Endothelial cell of umbilical vein (primary cell): Measurements from ENCODE around the gene RTN4. TPM values are rescaled to one million over a fixed set of nuclear protein-coding genes. Genes with fewer than 3 reads are reported as not detected.

Experiments
- BruUV-seq: library from RNA; stranded (reverse); fragments of 400-500 nt; replicated peaks from 2 replicates; lab custom pipeline; 2021; lab: Mats Ljungman, UMichigan
- CTCF ChIA-PET: fragments of 300-600, 350-600 bp; sonication (Branson Sonifier 250); formaldehyde crosslinking; loops from one replicate; lab custom pipeline; 2021; ENCODE audit warnings: antibody characterized with exemption, inconsistent platforms; lab: Charles Lee
- POLR2A ChIA-PET: fragments of 300-600, 350-600 bp; sonication (Branson Sonifier 250); formaldehyde crosslinking; loops from one replicate; lab custom pipeline; 2021; ENCODE audit warnings: antibody characterized with exemption, inconsistent platforms; lab: Charles Lee
- DNase-seq: peaks from one replicate; pipeline ENCODE4 v3.0.0-alpha.2; 2011; ENCODE audit warnings: low read depth, low spot score
- FAIRE-seq: peaks from 2 replicates; lab custom pipeline; 2011; peaks lifted over from hg19 to GRCh38; lab: Jason Lieb, UNC
- H2AFZ ChIP-seq: 2 replicates; pipeline ENCODE4 v1.6.0; 2012; ENCODE audit warnings: low read depth, low read length, control low read depth, inconsistent platforms
- H3K27ac ChIP-seq: 2 replicates; pipeline ENCODE4 v1.5.1; 2011; ENCODE audit warnings: low read depth, mild to moderate bottlenecking, control low read depth, low read length, moderate library complexity; ENCODE audit not compliant: insufficient read depth
- H3K27me3 ChIP-seq, 2 experiments: 2 replicates each; pipeline versions ENCODE4 v1.6.0 to v1.6.1; 2011; ENCODE audit warnings: low read length in 2 of 2, mixed read lengths in 1 of 2; ENCODE audit not compliant: control insufficient read depth in 2 of 2, insufficient read depth in 2 of 2
- H3K36me3 ChIP-seq, 2 experiments: 2 replicates in 1 of 2; 3 replicates in 1 of 2; pipeline ENCODE4 v1.5.1; 2011; ENCODE audit warnings: low read length in 2 of 2, mild to moderate bottlenecking in 1 of 2, moderate library complexity in 1 of 2; ENCODE audit not compliant: control insufficient read depth in 2 of 2, insufficient read depth in 2 of 2; ENCODE audit errors: extremely low read depth in 1 of 2
- H3K4me1 ChIP-seq: 3 replicates; pipeline ENCODE4 v1.5.1; 2011; ENCODE audit warnings: mild to moderate bottlenecking, low read length; ENCODE audit not compliant: control insufficient read depth, insufficient read depth; ENCODE audit errors: extremely low read depth
- H3K4me2 ChIP-seq: 2 replicates; pipeline ENCODE4 v1.6.1; 2011; ENCODE audit warnings: low read length, control low read depth, mixed read lengths; ENCODE audit not compliant: insufficient read depth
- H3K4me3 ChIP-seq, 3 experiments: fragments of 200-600 bp in 1 of 3; sonication (generic), shearing (Covaris generic) in 1 of 3; replicated peaks in 1 of 3; 2 replicates each; pipeline ENCODE4 v1.5.1; 2011 to 2016; ENCODE audit warnings: control low read depth in 3 of 3, low read length in 3 of 3, mild to moderate bottlenecking in 2 of 3, inconsistent platforms in 1 of 3, low read depth in 1 of 3, moderate library complexity in 1 of 3; ENCODE audit not compliant: insufficient read depth in 1 of 3
- H3K79me2 ChIP-seq: 2 replicates; pipeline ENCODE4 v1.6.0; 2012; ENCODE audit warnings: low read length, inconsistent platforms; ENCODE audit not compliant: control insufficient read depth, insufficient read depth
- H3K9ac ChIP-seq: replicated peaks from 2 replicates; pipeline ENCODE3; 2011; ENCODE audit warnings: low read length, control low read depth; ENCODE audit not compliant: insufficient read depth; ENCODE audit errors: extremely low read depth
- H3K9me1 ChIP-seq: replicated peaks from 3 replicates; pipeline ENCODE4 v1.6.0; 2011; ENCODE audit warnings: mild to moderate bottlenecking, low read length; ENCODE audit not compliant: control insufficient read depth, insufficient read depth; ENCODE audit errors: extremely low read depth
- H3K9me3 ChIP-seq: replicated peaks from 2 replicates; pipeline ENCODE4 v1.5.1; 2012; ENCODE audit warnings: low read length, inconsistent platforms; ENCODE audit not compliant: control insufficient read depth, insufficient read depth
- H4K20me1 ChIP-seq: replicated peaks from 2 replicates; pipeline ENCODE3; 2011; ENCODE audit warnings: mild to moderate bottlenecking, low read length; ENCODE audit not compliant: control insufficient read depth, insufficient read depth; ENCODE audit errors: extremely low read depth
- EZH2 ChIP-seq: IDR thresholded peaks from 2 replicates; pipeline ENCODE4 v1.6.1; 2012; ENCODE audit warnings: borderline replicate concordance, low read depth, mild to moderate bottlenecking, moderate library complexity, low read length, inconsistent platforms; ENCODE audit not compliant: severe bottlenecking
- FOS ChIP-seq: IDR thresholded peaks from 2 replicates; pipeline ENCODE4 v1.6.1; 2011; ENCODE audit warnings: mild to moderate bottlenecking, low read length, moderate library complexity, borderline replicate concordance; ENCODE audit not compliant: insufficient read depth
- GATA2 ChIP-seq: IDR thresholded peaks from 2 replicates; pipeline ENCODE4 v1.7.0; 2011; ENCODE audit warnings: low read depth, mild to moderate bottlenecking, moderate library complexity, mixed read lengths, low read length; ENCODE audit not compliant: insufficient read length, insufficient read depth
- JUN ChIP-seq: IDR thresholded peaks from 2 replicates; pipeline ENCODE4 v1.6.1; 2011; ENCODE audit warnings: borderline replicate concordance, low read depth; ENCODE audit not compliant: insufficient read length, insufficient read depth
- MYC ChIP-seq: IDR thresholded peaks from one replicate; pipeline ENCODE4 v1.6.1; 2011; ENCODE audit warnings: mild to moderate bottlenecking, low read depth, low read length
- POLR2A ChIP-seq: IDR thresholded peaks from 2 replicates; pipeline ENCODE4 v1.6.1; 2012; ENCODE audit warnings: low read depth, mild to moderate bottlenecking, control low read depth, low read length
- POLR2AphosphoS5 ChIP-seq: IDR thresholded peaks from 2 replicates; pipeline ENCODE4 v1.6.1; 2012; ENCODE audit warnings: low read depth, mild to moderate bottlenecking, control low read depth, low read length, moderate library complexity; ENCODE audit not compliant: insufficient read depth
- dilution Hi-C: fragments of 300-500 bp; cut with MboI; formaldehyde crosslinking; loops from one replicate; pipeline ENCODE4 v1.15.0; 2019; ENCODE audit warnings: low sequenced_read_pairs; ENCODE audit not compliant: extremely low pct_ligation_motif_present
- intact Hi-C: fragments of 100-400 bp; cut with micrococcal nuclease; formaldehyde crosslinking; loops from one replicate; pipeline ENCODE4 v1.10.0; 2022
- polyA plus RNA-seq, 4 experiments: library from polyadenylated mRNA; depleted of rRNA in 3 of 4; stranded (reverse) in 3 of 4; unstranded in 1 of 4; fragments of >200 nt; gene quantifications; 2 replicates each; pipeline versions ENCODE4 v1.2.1 to v1.2.3, GENCODE V29; 2011 to 2012; ENCODE audit warnings: missing spikeins in 1 of 4
- total RNA-seq: library from RNA; stranded (reverse); gene quantifications from 2 replicates; pipeline ENCODE4 v1.2.3, GENCODE V29; 2021
- TF ChIP-seq, protein P1 (sequence below): IDR thresholded peaks from 2 replicates; pipeline ENCODE4 v1.6.1; 2011; ENCODE audit not compliant: insufficient read depth, insufficient read length
- TF ChIP-seq, protein P2 (sequence below), 2 donors: IDR thresholded peaks; 1 replicate in 1 of 2; 2 replicates in 1 of 2; pipeline ENCODE4 v1.5.1; 2011; ENCODE audit warnings: low read length in 2 of 2, mild to moderate bottlenecking in 2 of 2, moderate library complexity in 2 of 2, control low read depth in 1 of 2, inconsistent platforms in 1 of 2, low read depth in 1 of 2; ENCODE audit not compliant: insufficient read depth in 1 of 2; ENCODE audit errors: extremely low read depth in 1 of 2

The RTN4 gene
- total and polyA plus RNA-seq, 2 donors (not counting 3 experiments of a cell fraction or from before 2014, with no cell fraction given) = 253 to 486 TPM

DNA sequence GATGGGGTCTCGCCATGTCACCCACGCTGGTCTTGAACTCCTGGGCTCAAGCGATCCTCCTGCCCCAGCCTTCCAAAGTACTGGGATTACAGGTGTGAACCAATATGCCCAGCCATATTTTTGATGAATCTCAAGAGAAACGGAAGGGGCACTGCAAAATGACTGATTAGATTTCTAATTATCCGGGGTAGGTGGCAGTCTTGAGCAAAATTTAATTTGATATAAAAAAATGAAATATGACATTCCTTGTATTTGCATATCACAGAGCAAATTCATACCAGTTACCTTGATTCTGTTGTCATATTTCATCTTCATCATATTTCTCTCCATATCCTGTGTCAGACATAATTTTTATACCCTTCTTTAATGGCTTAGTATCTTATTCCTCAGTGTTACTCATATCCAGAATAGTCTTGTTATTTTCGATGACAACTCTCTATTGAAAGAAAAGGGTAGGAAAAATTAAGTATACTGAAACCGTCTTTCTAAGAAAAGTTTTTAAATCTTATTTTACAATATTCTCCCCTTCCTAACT is 30.0 kb upstream of the RTN4 start:
- TF ChIP-seq POLR2A (no peak), FOS (no peak), POLR2AphosphoS5 (no peak), MYC (no peak), GATA2 (no peak), EZH2 (no peak), JUN (no peak)
- TF ChIP-seq, protein P1, sequence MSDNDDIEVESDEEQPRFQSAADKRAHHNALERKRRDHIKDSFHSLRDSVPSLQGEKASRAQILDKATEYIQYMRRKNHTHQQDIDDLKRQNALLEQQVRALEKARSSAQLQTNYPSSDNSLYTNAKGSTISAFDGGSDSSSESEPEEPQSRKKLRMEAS = no peak
- TF ChIP-seq, protein P2, sequence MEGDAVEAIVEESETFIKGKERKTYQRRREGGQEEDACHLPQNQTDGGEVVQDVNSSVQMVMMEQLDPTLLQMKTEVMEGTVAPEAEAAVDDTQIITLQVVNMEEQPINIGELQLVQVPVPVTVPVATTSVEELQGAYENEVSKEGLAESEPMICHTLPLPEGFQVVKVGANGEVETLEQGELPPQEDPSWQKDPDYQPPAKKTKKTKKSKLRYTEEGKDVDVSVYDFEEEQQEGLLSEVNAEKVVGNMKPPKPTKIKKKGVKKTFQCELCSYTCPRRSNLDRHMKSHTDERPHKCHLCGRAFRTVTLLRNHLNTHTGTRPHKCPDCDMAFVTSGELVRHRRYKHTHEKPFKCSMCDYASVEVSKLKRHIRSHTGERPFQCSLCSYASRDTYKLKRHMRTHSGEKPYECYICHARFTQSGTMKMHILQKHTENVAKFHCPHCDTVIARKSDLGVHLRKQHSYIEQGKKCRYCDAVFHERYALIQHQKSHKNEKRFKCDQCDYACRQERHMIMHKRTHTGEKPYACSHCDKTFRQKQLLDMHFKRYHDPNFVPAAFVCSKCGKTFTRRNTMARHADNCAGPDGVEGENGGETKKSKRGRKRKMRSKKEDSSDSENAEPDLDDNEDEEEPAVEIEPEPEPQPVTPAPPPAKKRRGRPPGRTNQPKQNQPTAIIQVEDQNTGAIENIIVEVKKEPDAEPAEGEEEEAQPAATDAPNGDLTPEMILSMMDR (IDR thresholded peaks at IDR 0.05; ENCODE audit: extremely low read depth in 1 of 2, insufficient read depth in 1 of 2, low read depth in 1 of 2, low read length in 2 of 2) = no peak
- Histone ChIP-seq H3K36me3 (no peaks in the 10 kb centered on the region), H3K9me3 (no peaks in the 10 kb centered on the region), H3K9ac (no peak overlapping the region), H3K27ac (no peak overlapping the region), H3K4me1 (peaks cover 21% of the 10 kb centered on the region), H3K4me3 (no peak overlapping the region), H3K27me3 (no peaks in the 10 kb centered on the region), H3K79me2 (no peaks in the 10 kb centered on the region), H4K20me1 (no peaks in the 10 kb centered on the region), H3K9me1 (no peaks in the 10 kb centered on the region), H3K4me2 (no peak overlapping the region), H2AFZ (no peak overlapping the region)
- DNase-seq (no peak), FAIRE-seq (no peak)
- no TSS peak for BruUV-seq
- ChIA-PET CTCF (interaction anchor here (0.8 to 1.5 kb wide), 3 partner anchors 9 to 21 kb away, joined by 3 to 6 read pairs (median 4); no protein-coding TSS in a partner anchor), POLR2A (no interaction called here)
- dilution Hi-C loops (no loop called here), intact Hi-C loops (no loop called here)
